Right cardiac atrium (tissue), 5 donors: ENCODE data around the gene SUOX. TPM values are rescaled to one million over a fixed set of nuclear protein-coding genes. Genes with fewer than 3 reads are reported as not detected.
A peak's percentile ranks its signal among the peaks of the same experiment; 100 is the strongest.
"Not testable (repeated sequence)": the region's sequence is repeated elsewhere in the genome, so short reads cannot be mapped to it uniquely, and the experiment has no call there.

ENCODE experiments used
- ATAC-seq, 2 donors: fragments of 200-7000 bp; cut with Tn5 transposase; one replicate each; pipeline versions ENCODE4 v1.8.0 to v1.9.1; 2020; ENCODE audit warnings: moderate library complexity in 2 of 2, mild to moderate bottlenecking in 1 of 2
- DNase-seq, 3 donors: peaks; one replicate each; pipeline ENCODE4 v3.0.0-alpha.2; 2020
- H3K27ac ChIP-seq: one replicate; pipeline ENCODE4 v1.5.1; 2013; ENCODE audit warnings: mild to moderate bottlenecking, low read length, control low read depth, moderate library complexity
- H3K27me3 ChIP-seq: one replicate; pipeline ENCODE4 v1.6.1; 2013; ENCODE audit not compliant: control insufficient read depth, insufficient read depth
- H3K4me1 ChIP-seq: one replicate; pipeline ENCODE4 v1.6.1; 2013; ENCODE audit warnings: low read length; ENCODE audit not compliant: control insufficient read depth, insufficient read depth
- H3K4me3 ChIP-seq: one replicate; pipeline ENCODE4 v1.5.1; 2013; ENCODE audit warnings: low read length, control low read depth
- H3K9me3 ChIP-seq: one replicate; pipeline ENCODE4 v1.6.1; 2013; ENCODE audit warnings: low read length; ENCODE audit not compliant: control insufficient read depth
- WGBS: extraction: QIAGEN DNeasy Blood & Tissue Kit; methylation state at CpG from one replicate; pipeline ENCODE4 v1.1.7; 2013; 5-methylcytosine and 5-hydroxymethylcytosine counted together
- intact Hi-C, 4 donors: fragments of 100-400 bp; cut with DNase I; formaldehyde crosslinking; loops; one replicate each; pipeline versions ENCODE4 v1.11.0 to v1.14.0; 2022 to 2023
- polyA plus RNA-seq: library from polyadenylated mRNA; stranded (reverse); fragments of 200-250 nt; gene quantifications from one replicate; pipeline ENCODE4 v1.2.3, GENCODE V29; 2013
- total RNA-seq, 4 donors: library from RNA; stranded (reverse); fragmentation: NEBNext Ultra II Directional; extraction: Animal tissue kit (Norgen Biotek cat#: 25700); gene quantifications; one replicate each; pipeline ENCODE4 v1.2.1, GENCODE V29; 2021
- donor health status: healthy with polysubstance abuse.
- donor health status: DM: no; HTN: yes; CAD: no.
- donor health status: DM: no; HTN: no; CAD: no.
- donor health status: DM: no; HTN: yes; CAD: no; lungs with severe emphysema.
- donor health status: DM: yes; HTN: yes; CAD: no.

Gene SUOX
- total and polyA plus RNA-seq, 5 donors: 20.7 to 30.8 (median 29.2) TPM

DNA sequence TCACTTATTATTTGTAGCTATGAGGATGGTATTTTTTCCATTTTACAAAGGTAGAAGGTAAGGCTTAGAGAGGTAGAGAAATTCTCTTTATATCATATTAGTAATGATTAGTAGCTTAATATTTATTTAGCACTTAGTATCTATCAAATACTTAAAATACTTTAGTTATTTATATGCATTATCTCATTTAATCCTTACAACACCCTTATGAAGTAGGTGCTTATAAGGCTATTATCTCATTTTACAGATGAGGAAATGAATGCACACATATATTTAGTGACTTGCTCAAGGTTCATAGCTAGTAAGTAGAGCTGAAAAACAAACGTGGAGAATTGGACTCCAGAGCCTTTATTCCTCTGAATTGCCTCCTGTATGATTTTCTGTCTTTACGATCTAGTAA lies 12.2 kb upstream of the SUOX start:
- 67% methylated on average over 2 of the region's 2 CpGs for WGBS
- Histone ChIP-seq H3K9me3 (no peaks in the 10 kb centered on the region), H3K4me1 (peaks cover 2% of the 10 kb centered on the region), H3K4me3 (no peak overlapping the region), H3K27ac (no peak overlapping the region), H3K27me3 (no peaks in the 10 kb centered on the region)
- ATAC-seq: no peak
- intact Hi-C loops: no loop called here
- no peak for DNase-seq

DNA sequence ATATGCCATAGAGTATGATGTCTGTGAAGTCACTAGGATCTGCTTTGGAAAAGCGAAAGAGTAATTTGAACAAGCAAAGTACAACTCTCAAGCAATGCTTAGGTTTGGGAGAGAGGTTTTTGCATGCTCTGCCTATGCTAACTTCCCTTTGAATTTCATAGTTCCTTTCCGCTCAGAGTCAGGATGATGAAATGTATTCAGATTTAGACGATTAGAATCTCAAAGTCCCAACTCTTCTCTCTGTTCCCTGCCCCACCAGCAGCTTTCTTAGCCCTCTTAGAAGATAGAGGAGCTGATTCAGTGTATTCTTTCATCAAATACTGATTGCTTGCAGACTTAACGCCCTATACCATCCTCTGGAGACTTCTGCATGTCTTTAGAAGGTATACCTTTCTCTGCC lies 11.7 kb upstream of the SUOX start:
- WGBS: 90% methylated on average over 4 of the region's 4 CpGs
- Histone ChIP-seq H3K27me3 (no peaks in the 10 kb centered on the region), H3K9me3 (no peaks in the 10 kb centered on the region), H3K4me3 (no peak overlapping the region), H3K4me1 (peaks cover 2% of the 10 kb centered on the region), H3K27ac (no peak overlapping the region)
- intact Hi-C loops: no loop called here
- DNase-seq: no peak
- no peak for ATAC-seq

DNA sequence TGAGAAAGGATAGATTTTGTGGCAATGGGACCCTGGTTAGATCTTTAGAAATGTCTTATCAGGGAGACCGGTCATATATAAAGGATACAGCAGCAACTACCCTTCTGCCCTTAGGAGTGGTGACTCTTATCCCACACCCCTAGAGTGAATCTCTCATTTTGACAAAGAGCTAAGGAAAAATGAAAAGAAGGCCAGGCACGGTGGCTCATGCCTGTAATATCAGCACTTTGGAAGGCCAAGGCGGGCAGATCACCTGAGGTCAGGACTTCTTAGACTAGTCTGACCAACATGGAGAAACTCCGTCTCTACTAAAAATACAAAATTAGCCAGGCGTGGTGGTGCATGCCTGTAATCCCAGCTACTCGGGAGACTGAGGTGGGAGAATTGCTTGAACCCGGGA lies 11.1 kb upstream of the SUOX start:
- ATAC-seq, H3K4me3 ChIP-seq, H3K27ac ChIP-seq, intact Hi-C loops, H3K9me3 ChIP-seq, H3K27me3 ChIP-seq, H3K4me1 ChIP-seq, DNase-seq: not testable (repeated sequence)
- 90% methylated on average over 7 of the region's 7 CpGs for WGBS

DNA sequence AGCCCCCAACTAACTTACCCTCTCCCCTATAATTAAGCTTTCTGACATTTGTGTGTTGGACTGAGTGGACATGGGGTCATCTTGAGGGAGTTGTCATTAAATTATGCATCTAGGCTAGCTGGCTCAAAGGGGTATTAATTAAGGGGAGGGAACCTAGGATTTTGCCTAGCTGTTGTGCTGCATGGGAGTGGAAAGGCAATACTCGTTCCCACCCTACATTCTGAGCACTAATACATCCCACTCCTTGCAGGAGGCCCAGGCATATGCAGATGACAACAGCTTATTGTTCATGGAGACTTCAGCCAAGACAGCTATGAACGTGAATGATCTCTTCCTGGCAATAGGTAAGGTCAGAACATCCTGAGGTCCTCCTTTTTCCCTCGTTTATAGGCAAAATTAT lies 6.0 kb upstream of the SUOX start:
- no peak for ATAC-seq
- WGBS: 84% methylated on average over 3 of the region's 3 CpGs
- intact Hi-C loops: loop anchor here in 1 of 4 donors (10.0 kb wide), 1 partner anchor 54 kb away; the partner anchor contains the start of gene RPS26

DNA sequence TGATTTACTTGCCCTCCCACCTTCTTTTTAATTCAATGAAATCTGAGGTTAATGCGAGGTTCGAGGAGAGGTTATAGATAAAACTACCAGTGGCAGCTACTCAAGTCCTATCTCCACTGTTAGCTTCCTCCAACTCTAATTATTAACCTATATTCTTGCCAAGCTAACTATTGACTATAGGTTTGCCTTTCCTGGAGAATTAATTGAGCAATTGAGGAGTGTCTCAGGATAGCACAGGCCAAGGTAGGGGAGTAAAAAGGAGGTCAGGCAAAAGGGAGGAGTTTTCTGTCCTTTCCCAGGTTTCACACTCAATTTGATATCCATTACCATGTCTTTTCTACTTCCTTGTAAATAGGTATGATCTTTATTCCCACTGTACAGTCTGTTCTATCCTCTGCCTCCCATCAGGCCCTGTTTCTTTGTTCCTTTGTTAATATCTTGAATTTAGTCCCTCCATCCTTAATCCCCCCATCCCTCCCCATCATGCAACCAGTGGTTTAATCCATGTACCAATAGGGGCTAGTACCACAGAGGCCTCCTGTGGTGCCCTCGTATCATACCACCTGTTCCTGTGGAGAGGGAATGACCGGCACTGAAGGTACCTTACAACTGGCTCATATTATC lies 3.7 kb upstream of the SUOX start:
- WGBS: 76% methylated on average over 4 of the region's 4 CpGs
- Histone ChIP-seq H3K4me1 (no peaks in the 10 kb centered on the region), H3K27me3 (no peaks in the 10 kb centered on the region), H3K27ac (no peak overlapping the region), H3K4me3 (no peak overlapping the region), H3K9me3 (no peaks in the 10 kb centered on the region)
- ATAC-seq (no peak), DNase-seq (no peak)
- intact Hi-C loops: loop anchor here in 1 of 4 donors (10.0 kb wide), 1 partner anchor 51 kb away; the partner anchor contains the start of gene RPS26

More for the DNA sequence above, 6.0 kb upstream of the SUOX start:
- Histone ChIP-seq H3K27me3 (no peaks in the 10 kb centered on the region), H3K4me3 (no peak overlapping the region), H3K4me1 (no peaks in the 10 kb centered on the region), H3K9me3 (no peaks in the 10 kb centered on the region), H3K27ac (no peak overlapping the region)
- DNase-seq: no peak

DNA sequence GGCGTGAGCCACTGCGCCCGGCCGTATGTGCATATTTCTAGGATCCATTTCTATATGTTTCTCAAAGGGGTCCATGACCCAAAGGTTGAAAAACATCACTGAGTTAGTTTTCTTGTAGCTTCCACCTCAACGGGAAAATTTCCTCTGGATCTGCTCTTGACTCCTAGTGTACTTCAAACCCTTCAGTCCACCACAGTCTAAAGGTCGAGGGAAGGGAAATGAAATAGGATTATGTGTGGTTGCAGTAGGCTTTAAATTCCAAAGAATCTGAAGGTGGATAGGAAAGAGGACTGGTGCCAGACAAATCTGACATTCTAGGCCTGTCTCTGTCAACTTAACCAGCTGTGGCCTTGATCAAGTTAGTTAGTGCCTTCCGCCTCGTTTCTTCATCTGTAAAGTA lies 1.7 kb upstream of the SUOX start:
- intact Hi-C loops: loop anchor here in 3 of 4 donors (5.0 to 10.0 kb wide), 2 partner anchors 47 to 49 kb away; partner anchors contain the start of gene RPS26 (in 3 of the 3)
- no peak overlapping the region for H3K4me3 ChIP-seq
- H3K9me3 ChIP-seq: no peaks in the 10 kb centered on the region
- ATAC-seq (no peak), DNase-seq (no peak)
- H3K27me3 ChIP-seq: no peaks in the 10 kb centered on the region
- no peaks in the 10 kb centered on the region for H3K4me1 ChIP-seq
- no peak overlapping the region for H3K27ac ChIP-seq
- WGBS: 78% methylated on average over 8 of the region's 8 CpGs

DNA sequence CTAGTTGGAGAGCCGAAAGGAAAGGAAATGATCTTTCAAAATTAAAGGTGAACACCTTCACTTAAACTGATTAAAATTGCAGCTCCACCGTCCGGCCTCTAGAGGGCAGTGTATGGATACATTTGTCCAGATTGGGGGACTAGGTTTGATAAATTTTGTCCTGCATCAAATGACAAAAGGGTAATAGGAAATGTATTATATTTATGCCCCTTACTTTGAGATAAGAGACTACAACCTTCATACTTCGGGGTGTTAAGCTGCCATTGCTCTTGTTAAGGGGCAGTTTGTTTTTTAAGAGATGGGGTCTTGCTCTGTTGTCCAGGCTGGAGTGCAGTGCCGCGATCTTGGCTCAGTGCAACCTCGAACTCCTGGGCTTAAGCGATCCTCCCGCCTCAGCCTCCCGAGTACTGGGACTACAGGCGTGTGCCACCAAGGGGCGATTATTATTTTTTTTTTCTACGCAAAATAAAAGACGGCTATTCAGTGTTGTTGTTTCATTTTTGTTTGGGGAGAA lies 818 bp upstream of the SUOX start:
- ATAC-seq: peak; percentile 35 to 53
- peak in 2 of 3 donors; percentile 68 for DNase-seq
- Histone ChIP-seq H3K27me3 (no peaks in the 10 kb centered on the region), H3K27ac (peak overlapping the region; percentile 42), H3K9me3 (no peaks in the 10 kb centered on the region), H3K4me1 (no peaks in the 10 kb centered on the region), H3K4me3 (peak overlapping the region; percentile 41)
- WGBS: 24% methylated on average over 14 of the region's 14 CpGs
- intact Hi-C loops: loop anchor here in 3 of 4 donors (5.0 to 10.0 kb wide), 2 partner anchors 46 to 49 kb away; partner anchors contain the start of gene RPS26 (in 3 of the 3)

DNA sequence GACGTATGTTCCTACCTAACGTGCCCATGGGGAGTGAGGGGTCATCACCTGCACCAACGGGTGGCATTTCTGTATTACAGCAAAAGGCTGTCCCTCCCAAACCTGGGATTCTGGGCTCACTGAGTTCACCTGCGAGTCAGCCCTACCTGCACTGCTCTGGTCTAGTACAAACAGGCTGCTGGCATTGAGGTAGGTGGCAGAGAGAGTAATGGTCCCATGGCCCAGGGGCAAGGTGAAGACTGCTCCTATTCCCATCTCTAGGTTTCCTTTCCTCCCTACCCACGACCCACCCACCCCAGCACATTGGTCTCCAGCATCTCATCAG lies 421 bp downstream of the SUOX start:
- no peak for ATAC-seq

DNA sequence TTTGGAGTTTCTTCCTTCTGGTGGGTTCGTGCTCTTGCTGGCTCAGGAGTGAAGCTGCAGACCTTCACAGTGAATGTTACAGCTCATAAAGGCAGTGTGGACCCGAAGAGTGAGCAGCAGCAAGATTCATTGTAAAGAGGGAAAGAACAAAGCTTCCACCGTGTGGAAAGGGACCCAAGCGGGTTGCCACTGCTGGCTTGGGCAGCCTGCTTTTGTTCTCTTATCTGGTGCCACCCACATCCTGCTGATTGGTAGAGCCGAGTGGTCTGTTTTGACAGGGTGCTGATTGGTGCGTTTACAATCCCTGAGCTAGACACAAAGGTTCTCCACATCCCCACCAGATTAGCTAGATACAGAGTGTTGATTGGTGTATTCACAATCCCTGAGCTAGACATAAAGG lies 2.4 kb downstream of the SUOX start:
- ATAC-seq, H3K4me1 ChIP-seq, DNase-seq, H3K27ac ChIP-seq, H3K9me3 ChIP-seq, H3K27me3 ChIP-seq, H3K4me3 ChIP-seq: not testable (repeated sequence)
- WGBS: 68% methylated on average over 6 of the region's 6 CpGs
- intact Hi-C loops: loop anchor here in 3 of 4 donors (5.0 to 10.0 kb wide), 2 partner anchors 43 to 45 kb away; partner anchors contain the start of gene RPS26 (in 3 of the 3)

More for the DNA sequence above, 421 bp downstream of the SUOX start:
- Histone ChIP-seq H3K9me3 (no peaks in the 10 kb centered on the region), H3K27ac (peak overlapping the region; percentile 33), H3K4me3 (peak overlapping the region; percentile 41), H3K4me1 (no peaks in the 10 kb centered on the region), H3K27me3 (no peaks in the 10 kb centered on the region)
- whole genome bisulfite sequencing: 1% methylated on average over 5 of the region's 5 CpGs
- intact Hi-C loops: loop anchor here in 3 of 4 donors (5.0 to 10.0 kb wide), 2 partner anchors 45 to 47 kb away; partner anchors contain the start of gene RPS26 (in 3 of the 3)
- no peak for DNase-seq

DNA sequence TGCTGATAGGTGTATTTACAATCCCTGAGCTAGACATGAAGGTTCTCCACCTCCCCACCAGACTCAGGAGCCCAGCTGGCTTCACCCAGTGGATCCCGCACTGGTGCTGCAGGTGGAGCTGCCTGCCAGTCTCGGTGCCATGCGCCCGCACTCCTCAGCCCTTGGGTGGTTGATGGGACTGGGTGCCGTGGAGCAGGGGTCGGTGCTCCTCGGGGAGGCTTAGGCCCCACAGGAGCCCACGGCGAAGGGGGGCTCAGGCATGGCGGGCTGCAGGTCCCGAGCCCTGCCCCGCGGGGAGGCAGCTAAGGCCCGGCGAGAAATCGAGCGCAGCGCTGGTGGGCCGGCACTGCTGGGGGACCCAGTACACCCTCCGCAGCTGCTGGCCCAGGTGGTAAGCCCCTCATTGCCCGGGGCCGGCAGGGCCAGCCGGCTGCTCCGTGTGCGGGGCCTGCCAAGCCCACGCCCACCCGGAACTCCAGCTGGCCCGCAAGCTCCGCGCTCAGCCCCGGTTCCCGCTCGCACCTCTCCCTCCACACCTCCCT lies 3.0 kb downstream of the SUOX start:
- 96% methylated on average over 33 of the region's 33 CpGs for WGBS
- not testable (repeated sequence) for ATAC-seq, H3K27me3 ChIP-seq, DNase-seq, H3K9me3 ChIP-seq, H3K4me3 ChIP-seq, H3K4me1 ChIP-seq, H3K27ac ChIP-seq
- intact Hi-C loops: loop anchor here in 3 of 4 donors (5.0 to 10.0 kb wide), 2 partner anchors 42 to 45 kb away; partner anchors contain the start of gene RPS26 (in 3 of the 3)

DNA sequence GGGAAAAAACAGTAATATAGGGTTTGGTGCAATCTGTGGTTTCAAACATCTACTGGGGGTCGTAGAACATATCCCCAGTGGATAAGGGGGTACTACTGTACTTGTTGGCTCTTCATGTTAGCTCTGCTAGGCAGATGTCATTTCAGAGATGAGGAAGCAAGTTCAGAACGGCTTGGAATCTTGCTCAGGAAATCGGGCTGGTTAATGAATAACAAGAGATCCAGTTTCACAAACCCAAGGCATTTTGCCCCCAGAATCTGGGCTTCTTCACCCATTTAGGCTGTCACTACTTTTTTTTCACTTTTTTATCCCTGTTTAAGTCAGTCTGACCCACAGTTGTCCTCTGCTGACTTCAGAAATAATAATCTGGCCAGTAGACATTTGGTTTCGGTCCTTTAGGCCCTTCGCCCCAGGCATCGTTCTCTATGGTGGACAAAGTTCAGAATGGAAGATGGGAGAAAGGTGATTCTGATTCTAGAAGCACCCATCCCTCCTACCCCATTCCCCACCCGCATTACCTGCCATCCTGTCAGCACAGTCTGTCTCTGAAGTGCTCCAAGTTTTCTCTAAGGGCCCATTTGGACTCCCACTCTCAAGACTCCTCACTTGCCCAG lies 4.5 kb downstream of the SUOX start:
- intact Hi-C loops: no loop called here
- Histone ChIP-seq H3K27ac (no peak overlapping the region), H3K4me3 (no peak overlapping the region), H3K27me3 (no peaks in the 10 kb centered on the region), H3K9me3 (no peaks in the 10 kb centered on the region), H3K4me1 (no peaks in the 10 kb centered on the region)
- 85% methylated on average over 7 of the region's 7 CpGs for WGBS
- DNase-seq (no peak), ATAC-seq (no peak)
